ENCODE measurements around the gene RHBDL1. TPM values are rescaled to one million over a fixed set of nuclear protein-coding genes. Genes with fewer than 3 reads are reported as not detected.

The RHBDL1 gene
- total and polyA plus RNA-seq, 9 of the 15 experiments (the other 6 are each of a cell fraction or from before 2014, with no cell fraction given) = 0.03 to 5.6 (median 1.3) TPM; not detected in 1

GRCh38 chr16:672371-672770, 3.1 kb upstream of the RHBDL1 start:
- Histone ChIP-seq H2AFZ (ENCODE audit: low read depth, low read length) (no peak overlapping the region), H3K4me3 (no peak overlapping the region), H3K4me2 (ENCODE audit: insufficient read depth, low read length) (no peak overlapping the region), H3K27ac (ENCODE audit: extremely low read depth, low read depth, low read length) (no peak overlapping the region), H3K9me3 (replicated peaks; ENCODE audit: control insufficient read depth, insufficient read depth, low read depth, low read length) (no peaks in the 10 kb centered on the region), H3K79me2 (ENCODE audit: control insufficient read depth, insufficient read depth, low read length) (peaks cover 28% of the 10 kb centered on the region), H3K9me1 (ENCODE audit: control insufficient read depth, insufficient read depth, low read length) (no peaks in the 10 kb centered on the region), H3K9ac (ENCODE audit: insufficient read depth in 1 of 2, low read depth in 2 of 2, low read length in 2 of 2) (no peak overlapping the region; a peak in 1 of 4 replicates), H4K20me1 (replicated peaks; ENCODE audit: control insufficient read depth, insufficient read depth, low read length) (0 out of 2 replicates have a peak, but pooled peaks cover 4% of the 10 kb centered on the region), H3K4me1 (replicated peaks in 1 of 2; ENCODE audit: control insufficient read depth in 2 of 2, insufficient read depth in 2 of 2, low read length in 2 of 2) (peaks cover 23 to 98% of the 10 kb centered on the region in 2 experiments), H3K36me3 (ENCODE audit: control insufficient read depth, insufficient read depth, low read length) (peaks cover 62% of the 10 kb centered on the region), H3K27me3 (ENCODE audit: control insufficient read depth in 2 of 2, insufficient read depth in 2 of 2, low read length in 2 of 2) (no peaks in the 10 kb centered on the region)
- WGBS (ENCODE audit: insufficient coverage, low coverage, missing lambda C conversion rate) = 98% methylated on average over 7 of the region's 19 CpGs
- in situ Hi-C loops (cut with MboI) = loop anchor here (10.0 kb wide), 1 partner anchor 278 kb away; the partner anchor contains the start of gene NME4
- ATAC-seq (no peak), DNase-seq (ENCODE audit: extremely low read depth in 1 of 4, low spot score in 3 of 4) (no peak), FAIRE-seq (no peak)
- intact Hi-C loops (cut with micrococcal nuclease) = no loop called here
- POLR2A ChIA-PET = interaction anchor here (0.7 to 1.6 kb wide), 3 partner anchors 10 to 84 kb away, joined by 3 to 5 read pairs (median 4); no protein-coding TSS in a partner anchor
- BruUV-seq (replicated peaks) = no TSS peak
- CTCF ChIA-PET (ENCODE audit: low intra/inter-chr PET ratio) = interaction anchor here (0.6 kb wide), 1 partner anchor 93 kb away, joined by 3 read pairs; no protein-coding TSS in a partner anchor
- no peak for TF ChIP-seq TRIM24 (IDR thresholded peaks at IDR 0.05)
- no peak for TF ChIP-seq ZNF431 (CRISPR knock-in tag; IDR thresholded peaks at IDR 0.05)
- TF ChIP-seq, protein P1, sequence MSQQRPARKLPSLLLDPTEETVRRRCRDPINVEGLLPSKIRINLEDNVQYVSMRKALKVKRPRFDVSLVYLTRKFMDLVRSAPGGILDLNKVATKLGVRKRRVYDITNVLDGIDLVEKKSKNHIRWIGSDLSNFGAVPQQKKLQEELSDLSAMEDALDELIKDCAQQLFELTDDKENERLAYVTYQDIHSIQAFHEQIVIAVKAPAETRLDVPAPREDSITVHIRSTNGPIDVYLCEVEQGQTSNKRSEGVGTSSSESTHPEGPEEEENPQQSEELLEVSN (IDR thresholded peaks at IDR 0.05; ENCODE audit: borderline replicate concordance in 1 of 2, extremely low read depth in 1 of 2, insufficient read depth in 1 of 2, insufficient read length in 1 of 2, low read depth in 1 of 2, low read length in 1 of 2, poor library complexity in 1 of 2, severe bottlenecking in 1 of 2) = no peak
- TF ChIP-seq CHD7 (IDR thresholded peaks at IDR 0.05; ENCODE audit: low read depth, low read length) = no peak
- TF ChIP-seq ZNF695 (CRISPR knock-in tag; IDR thresholded peaks at IDR 0.05) = no peak
- TF ChIP-seq, protein P2, sequence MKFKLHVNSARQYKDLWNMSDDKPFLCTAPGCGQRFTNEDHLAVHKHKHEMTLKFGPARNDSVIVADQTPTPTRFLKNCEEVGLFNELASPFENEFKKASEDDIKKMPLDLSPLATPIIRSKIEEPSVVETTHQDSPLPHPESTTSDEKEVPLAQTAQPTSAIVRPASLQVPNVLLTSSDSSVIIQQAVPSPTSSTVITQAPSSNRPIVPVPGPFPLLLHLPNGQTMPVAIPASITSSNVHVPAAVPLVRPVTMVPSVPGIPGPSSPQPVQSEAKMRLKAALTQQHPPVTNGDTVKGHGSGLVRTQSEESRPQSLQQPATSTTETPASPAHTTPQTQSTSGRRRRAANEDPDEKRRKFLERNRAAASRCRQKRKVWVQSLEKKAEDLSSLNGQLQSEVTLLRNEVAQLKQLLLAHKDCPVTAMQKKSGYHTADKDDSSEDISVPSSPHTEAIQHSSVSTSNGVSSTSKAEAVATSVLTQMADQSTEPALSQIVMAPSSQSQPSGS (CRISPR knock-in tag; IDR thresholded peaks at IDR 0.05) = no peak
- no peak for TF ChIP-seq SP1 (CRISPR knock-in tag; IDR thresholded peaks at IDR 0.05)
- TF ChIP-seq KDM1A (IDR thresholded peaks at IDR 0.05) = no peak

Measured in K562 (cell line).